GM19099 (cell line): ENCODE results near the gene KCNJ13.

Experiments used
- POLR2A ChIP-seq: IDR thresholded peaks from 3 replicates; pipeline ENCODE4 v1.6.1; 2011; ENCODE audit warnings: low read depth; ENCODE audit not compliant: insufficient read length; ENCODE audit errors: extremely low read depth

Gene KCNJ13

DNA sequence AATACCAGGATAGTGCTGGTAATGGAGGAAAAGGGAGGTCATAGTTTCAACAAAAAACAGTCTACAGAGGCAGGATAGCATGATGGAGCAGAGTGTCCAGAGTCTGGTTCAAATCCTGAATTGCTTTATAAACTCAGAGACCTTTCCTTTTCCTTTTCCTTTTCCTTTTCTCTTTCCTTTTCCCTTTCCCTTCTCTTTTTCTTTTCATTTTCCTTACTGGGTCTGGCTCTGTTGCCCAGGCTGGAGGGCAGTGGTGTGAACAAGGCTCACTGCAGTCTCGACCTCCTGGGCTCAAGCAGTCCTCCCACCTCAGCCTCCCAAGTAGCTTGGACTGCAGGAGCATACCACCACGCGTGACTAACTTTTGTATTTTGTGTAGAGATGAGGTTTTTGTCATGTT is 47.6 kb downstream of the KCNJ13 start:
- no peak for TF ChIP-seq POLR2A

- TF ChIP-seq POLR2A: no peak
Observed at GRCh38 chr2:232723027-232723426, 53.3 kb downstream of the KCNJ13 start.

DNA sequence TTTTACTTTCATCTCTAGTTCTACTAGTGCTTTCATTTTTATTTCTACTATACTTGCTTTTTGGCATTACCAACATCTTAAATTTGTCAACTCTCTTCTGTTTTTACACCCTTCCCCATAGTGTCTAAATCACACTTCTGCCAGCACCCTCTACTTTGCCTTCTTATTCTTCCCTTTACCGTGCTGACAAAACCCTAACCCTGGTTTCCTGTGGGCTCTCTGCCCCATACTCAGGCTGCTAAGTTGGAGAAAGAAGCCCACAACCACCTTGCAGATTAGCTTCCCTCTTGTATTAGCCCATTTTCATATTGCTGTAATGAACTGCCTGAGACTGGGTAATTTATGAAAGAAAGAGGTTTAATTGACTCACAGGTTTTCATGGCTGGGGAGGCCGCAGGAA is 54.5 kb downstream of the KCNJ13 start:
- no peak for TF ChIP-seq POLR2A

GRCh38 chr2:232721261-232721660 is 55.1 kb downstream of the KCNJ13 start:
- no peak for TF ChIP-seq POLR2A
